ENCODE data around the gene ERC2.

ERC2 gene

GRCh38 chr3:56322862-56323261 lies 145.4 kb downstream of the ERC2 start:
- TF ChIP-seq CTCF (IDR thresholded peaks at IDR 0.05; ENCODE audit: control insufficient read depth, extremely low read depth, insufficient read depth), result no peak
- no peak overlapping the region for H3K4me3 ChIP-seq (ENCODE audit: low read depth, low read length)
- no peak for DNase-seq (ENCODE audit: low read depth)

GRCh38 chr3:56321892-56322291 lies 146.4 kb downstream of the ERC2 start:
- DNase-seq (ENCODE audit: low read depth), result no peak
- TF ChIP-seq CTCF (IDR thresholded peaks at IDR 0.05; ENCODE audit: control insufficient read depth, extremely low read depth, insufficient read depth), result no peak
- no peak overlapping the region for H3K4me3 ChIP-seq (ENCODE audit: low read depth, low read length)

GRCh38 chr3:56321383-56321782 lies 146.9 kb downstream of the ERC2 start:
- H3K4me3 ChIP-seq (ENCODE audit: low read depth, low read length), result no peak overlapping the region
- TF ChIP-seq CTCF (IDR thresholded peaks at IDR 0.05; ENCODE audit: control insufficient read depth, extremely low read depth, insufficient read depth), result no peak

GRCh38 chr3:56320883-56321282 lies 147.4 kb downstream of the ERC2 start:
- no peak overlapping the region for H3K4me3 ChIP-seq (ENCODE audit: low read depth, low read length)
- no peak for TF ChIP-seq CTCF (IDR thresholded peaks at IDR 0.05; ENCODE audit: control insufficient read depth, extremely low read depth, insufficient read depth)
- DNase-seq (ENCODE audit: low read depth), result no peak

More at GRCh38 chr3:56321383-56321782, 146.9 kb downstream of the ERC2 start:
- DNase-seq (ENCODE audit: low read depth), result peak; percentile 67

- TF ChIP-seq CTCF (IDR thresholded peaks at IDR 0.05; ENCODE audit: control insufficient read depth, extremely low read depth, insufficient read depth), result no peak
These were observed 149.4 kb downstream of the ERC2 start for GRCh38 chr3:56318891-56319290.

GRCh38 chr3:56316944-56317343 lies 151.3 kb downstream of the ERC2 start:
- H3K4me3 ChIP-seq (ENCODE audit: low read depth, low read length), result no peak overlapping the region
- no peak for DNase-seq (ENCODE audit: low read depth)
- no peak for TF ChIP-seq CTCF (IDR thresholded peaks at IDR 0.05; ENCODE audit: control insufficient read depth, extremely low read depth, insufficient read depth)

More at GRCh38 chr3:56318891-56319290, 149.4 kb downstream of the ERC2 start:
- no peak overlapping the region for H3K4me3 ChIP-seq (ENCODE audit: low read depth, low read length)
- DNase-seq (ENCODE audit: low read depth), result no peak

- no peak for TF ChIP-seq CTCF (IDR thresholded peaks at IDR 0.05; ENCODE audit: control insufficient read depth, extremely low read depth, insufficient read depth)
- DNase-seq (ENCODE audit: low read depth), result no peak
- no peak overlapping the region for H3K4me3 ChIP-seq (ENCODE audit: low read depth, low read length)
These were observed 153.4 kb downstream of the ERC2 start for GRCh38 chr3:56314842-56315241.

Measured in LNCaP clone FGC (cell line).